NCI-H82 treated with DMSO at 0.1 percent for 48 hours (cell line): ENCODE measurements around the gene ZNF669.
"Not testable (repeated sequence)": the region's sequence is repeated elsewhere in the genome, so short reads cannot be mapped to it uniquely, and the experiment has no call there.

Source experiments
- DNase-seq: peaks from one replicate; lab custom pipeline; 2025; ENCODE audit not compliant: unreplicated experiment; lab: John Stamatoyannopoulos, UW

ZNF669 gene

DNA sequence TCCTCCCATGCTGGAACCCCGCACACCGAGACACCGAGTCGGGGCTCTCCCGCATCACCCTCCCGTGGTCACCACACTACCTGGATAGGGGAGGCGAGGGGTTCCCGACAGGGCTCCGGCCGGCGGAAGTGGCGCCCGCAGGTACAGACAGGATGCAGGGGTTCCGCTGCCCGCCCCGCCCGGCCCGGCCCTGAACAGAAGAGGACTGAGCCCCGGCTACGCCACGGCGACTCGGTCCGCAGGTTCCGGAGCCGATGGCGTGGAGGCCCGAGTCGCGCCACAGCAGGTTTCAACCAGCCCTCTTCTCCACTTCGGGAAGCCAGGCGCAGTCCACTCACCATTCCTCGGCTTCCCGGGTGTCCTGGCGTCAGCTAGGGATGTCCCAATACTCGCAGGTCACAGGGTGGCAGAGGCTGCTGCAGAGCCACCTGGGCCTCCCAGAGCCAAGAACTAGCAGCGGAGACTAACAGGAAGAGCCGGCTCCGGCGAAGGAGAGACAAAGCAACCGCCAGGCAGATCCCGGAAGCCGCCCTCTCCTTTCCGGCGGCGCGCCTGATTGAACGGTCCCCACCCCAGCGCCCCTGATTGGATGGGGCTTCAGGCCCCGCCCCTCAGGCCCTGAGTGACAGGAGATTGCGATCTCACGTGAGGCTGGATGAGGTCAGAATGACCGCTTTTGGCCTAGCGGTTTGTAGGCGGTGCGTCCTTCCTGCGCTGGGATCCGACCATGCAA is at the start of gene ZNF669:
ZNF669 (minus strand) TSS at position 498 of the 733 bp plus-strand sequence; CDS start at position 341, 157 bp downstream.
- DNase-seq: peak; percentile 87

DNA sequence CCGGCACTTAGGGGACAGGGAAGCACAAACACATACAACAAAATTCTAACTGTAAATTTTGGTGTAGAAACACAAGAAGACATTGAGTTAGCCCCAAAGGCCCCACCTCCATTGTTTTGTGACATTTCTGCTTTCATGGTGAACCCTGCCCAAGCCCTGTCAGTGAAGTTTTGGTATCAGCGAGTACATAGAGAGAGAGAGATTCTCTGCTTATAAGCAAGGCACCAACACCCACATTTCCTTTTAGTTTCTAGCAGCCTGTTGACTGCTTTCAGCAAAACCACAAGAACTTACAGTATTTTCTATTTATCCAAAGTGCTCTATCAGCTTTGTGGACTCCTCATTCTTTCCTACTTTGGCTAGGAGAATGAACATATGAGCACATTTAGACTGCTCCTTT is 43.6 kb upstream of the ZNF669 start:
- no peak for DNase-seq

DNA sequence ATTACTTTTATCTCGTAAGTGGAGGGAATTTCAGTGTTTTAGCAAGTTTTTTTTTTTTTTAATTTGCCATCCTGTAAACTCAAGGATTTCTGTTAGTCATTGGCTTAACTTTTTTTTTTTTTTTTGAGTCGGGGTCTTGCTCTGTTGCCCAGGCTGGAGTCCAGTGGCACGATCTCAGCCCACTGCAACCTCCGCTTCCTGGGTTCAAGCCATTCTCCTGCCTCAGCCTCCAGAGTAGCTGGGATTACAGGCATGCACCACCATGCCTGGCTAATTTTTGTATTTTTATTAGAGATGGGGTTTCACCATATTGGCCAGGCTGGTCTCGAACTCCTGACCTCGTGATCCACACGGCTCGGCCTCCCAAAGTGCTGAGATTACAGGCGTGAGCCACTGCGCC is 43.0 kb upstream of the ZNF669 start:
- DNase-seq: not testable (repeated sequence)

DNA sequence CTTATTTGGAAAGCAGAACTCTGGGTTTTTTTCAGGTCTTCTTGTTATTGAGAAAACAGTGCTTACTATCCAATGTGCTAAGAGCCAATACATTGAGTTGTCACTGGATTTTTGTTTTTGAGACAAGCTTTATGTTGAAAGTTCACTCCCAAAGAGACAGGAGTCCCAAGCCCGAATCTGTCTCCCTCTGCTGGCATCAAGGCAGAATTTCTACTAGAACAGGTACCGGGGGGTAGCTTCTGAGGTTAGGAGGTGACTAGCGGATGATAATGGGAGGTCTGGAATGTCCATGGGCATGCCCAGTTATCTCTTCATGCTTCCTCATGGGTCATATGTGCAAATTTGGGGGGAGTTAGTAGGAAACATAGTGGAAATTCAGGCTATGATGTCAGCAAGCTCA is 42.5 kb upstream of the ZNF669 start:
- no peak for DNase-seq

DNA sequence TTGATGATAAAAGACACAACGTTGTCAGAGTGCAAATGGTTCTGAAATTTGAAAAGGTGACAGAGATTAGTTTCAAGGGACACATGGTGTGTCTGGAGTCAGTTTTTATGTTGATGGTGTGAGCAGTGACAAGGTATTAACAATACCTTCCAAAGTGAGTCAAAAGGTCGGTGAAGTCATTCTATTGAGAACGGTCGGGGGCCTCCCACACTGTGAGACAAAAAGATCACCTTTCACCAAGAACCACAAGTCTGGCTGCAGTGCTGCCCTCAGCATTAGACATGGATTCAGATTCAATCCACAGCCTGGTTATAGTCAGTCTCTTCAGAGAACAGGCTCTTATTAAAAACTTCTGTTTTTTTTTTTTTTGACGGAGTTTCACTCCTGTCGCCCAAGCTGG is 41.1 kb upstream of the ZNF669 start:
- no peak for DNase-seq

GRCh38 chr1:247139557-247139956 is 35.4 kb upstream of the ZNF669 start:
- DNase-seq: not testable (repeated sequence)

- no peak for DNase-seq
Observed at GRCh38 chr1:247131236-247131635, 27.1 kb upstream of the ZNF669 start.

GRCh38 chr1:247127519-247128282 is 23.5 kb upstream of the ZNF669 start:
- DNase-seq: not testable (repeated sequence)

- DNase-seq: not testable (repeated sequence)
Observed at GRCh38 chr1:247126601-247127000, 22.4 kb upstream of the ZNF669 start.

- not testable (repeated sequence) for DNase-seq
Observed at GRCh38 chr1:247126166-247126565, 22.0 kb upstream of the ZNF669 start.

DNA sequence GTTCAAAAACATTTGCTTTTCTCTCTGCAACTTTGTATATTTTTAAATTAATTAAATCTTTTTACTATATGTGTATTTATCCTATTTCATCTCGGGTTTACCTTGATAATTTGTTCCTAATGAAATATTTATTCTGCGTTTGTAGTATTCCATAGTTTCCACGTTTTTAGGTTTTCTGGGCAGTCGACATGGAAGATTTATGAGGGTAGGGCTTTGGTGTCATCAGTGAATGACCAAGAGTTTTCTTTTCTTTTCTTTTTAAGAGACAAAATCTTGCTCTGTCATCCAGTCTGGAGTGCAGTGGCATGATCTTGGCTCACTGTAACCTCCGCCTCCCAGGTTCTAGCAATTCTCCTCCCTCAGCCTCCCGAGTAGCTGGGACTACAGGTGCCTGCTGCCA is 17.2 kb upstream of the ZNF669 start:
- no peak for DNase-seq

GRCh38 chr1:247120408-247120668 is 16.2 kb upstream of the ZNF669 start:
- not testable (repeated sequence) for DNase-seq

- DNase-seq: no peak
Observed at GRCh38 chr1:247119600-247120407, 15.6 kb upstream of the ZNF669 start.

DNA sequence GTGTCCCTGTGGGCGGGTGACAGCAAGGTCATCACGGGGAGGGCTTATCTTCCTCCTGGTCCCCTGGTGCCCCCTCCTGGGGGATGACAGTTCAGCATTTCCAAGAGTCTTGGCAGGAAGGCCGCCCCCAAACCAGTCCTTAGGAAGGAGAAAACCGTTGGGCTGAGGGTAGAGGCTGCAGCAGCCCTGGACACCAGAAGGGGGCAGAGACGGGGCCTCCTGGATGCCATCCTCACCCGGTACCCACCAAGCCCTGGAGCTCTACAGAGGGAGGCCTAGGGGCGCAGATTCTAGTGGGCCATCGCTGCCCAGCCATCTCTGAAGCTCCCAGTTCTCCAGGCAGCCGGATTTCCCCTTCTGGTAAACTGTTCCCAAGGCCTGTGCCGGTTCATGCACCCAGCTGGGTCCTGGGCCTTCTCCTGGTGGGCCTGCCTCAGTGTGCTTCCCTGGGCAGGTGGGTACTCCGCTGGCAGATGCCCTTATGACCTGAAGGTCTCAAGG is 14.8 kb upstream of the ZNF669 start:
- no peak for DNase-seq

DNA sequence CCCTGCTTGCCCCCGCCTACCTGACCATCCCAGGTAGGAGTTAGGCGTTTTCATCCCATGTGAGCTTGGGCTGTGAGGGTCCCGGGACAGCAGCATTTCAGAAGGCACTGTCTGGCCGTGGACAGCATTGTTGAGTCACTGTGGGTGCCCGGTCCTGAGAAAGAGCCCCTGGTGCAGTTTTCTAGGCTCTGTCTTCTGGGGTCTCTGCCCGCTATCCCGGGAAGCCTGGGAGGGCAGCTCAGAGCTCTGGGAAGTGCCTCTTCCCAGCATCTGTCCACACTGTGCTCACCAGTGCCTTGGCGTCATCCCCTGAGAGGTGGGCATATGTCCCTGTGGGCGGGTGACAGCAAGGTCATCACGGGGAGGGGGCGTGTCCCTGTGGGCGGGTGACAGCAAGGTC is 11.4 kb upstream of the ZNF669 start:
- no peak for DNase-seq

DNA sequence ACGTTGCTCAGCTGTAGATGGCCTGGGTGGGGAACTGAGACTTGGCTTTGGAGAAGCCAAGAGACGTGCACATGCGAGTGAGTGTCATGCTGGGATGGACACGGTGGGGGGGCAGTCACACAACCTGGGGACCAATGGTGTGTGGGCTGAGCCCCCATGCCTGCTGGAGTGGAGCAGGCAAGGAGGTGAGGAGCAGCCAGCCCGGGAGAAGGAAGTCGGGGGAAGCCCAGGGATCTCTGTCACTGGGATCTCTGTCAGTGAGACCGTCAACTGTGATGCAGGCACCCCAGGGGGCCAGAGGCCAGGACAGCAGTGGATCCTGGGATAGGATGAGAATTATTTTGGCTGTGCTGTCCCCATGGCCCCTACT is 11.0 kb upstream of the ZNF669 start:
- no peak for DNase-seq

DNA sequence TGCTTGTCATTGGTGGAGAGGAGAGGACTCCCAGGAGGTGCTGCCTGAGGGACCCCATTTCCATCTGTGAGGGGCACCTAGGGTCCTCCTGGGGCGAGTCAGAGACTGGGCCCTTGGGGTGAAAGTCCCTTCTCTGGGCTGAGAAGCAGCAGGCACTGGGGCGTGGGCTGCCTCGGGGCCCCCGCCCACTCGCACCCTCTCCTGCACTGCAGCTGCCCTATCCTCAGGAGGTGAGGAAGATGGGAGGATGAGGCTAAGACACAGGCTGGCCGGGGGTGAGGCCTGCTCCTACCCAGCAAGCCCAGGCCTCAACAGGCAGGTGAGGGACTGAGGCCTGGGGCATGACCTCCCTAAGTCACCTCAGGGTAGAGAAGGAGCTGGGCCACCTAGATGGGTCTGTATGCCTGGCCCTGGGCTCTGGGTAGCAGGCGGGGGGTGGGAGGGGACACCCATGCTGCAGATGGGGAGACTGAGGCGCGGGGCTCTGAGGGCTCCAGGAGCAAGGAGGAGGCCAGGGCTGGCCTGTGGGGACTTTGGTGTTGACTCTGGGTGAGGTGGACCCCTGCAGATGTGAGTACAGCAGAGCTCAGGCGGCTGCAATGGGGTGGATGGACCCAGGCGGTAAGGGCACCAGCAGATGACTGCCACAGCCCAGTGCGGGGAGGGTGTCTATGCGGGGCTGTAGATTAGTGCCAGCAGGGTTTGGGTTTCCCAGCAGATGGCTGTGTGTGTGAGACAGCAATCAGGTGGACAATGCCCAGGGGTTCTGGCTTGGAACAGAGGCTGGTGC is 10.4 kb upstream of the ZNF669 start:
- DNase-seq: no peak

- no peak for DNase-seq
Observed at GRCh38 chr1:247113733-247114271, 9.6 kb upstream of the ZNF669 start.

DNA sequence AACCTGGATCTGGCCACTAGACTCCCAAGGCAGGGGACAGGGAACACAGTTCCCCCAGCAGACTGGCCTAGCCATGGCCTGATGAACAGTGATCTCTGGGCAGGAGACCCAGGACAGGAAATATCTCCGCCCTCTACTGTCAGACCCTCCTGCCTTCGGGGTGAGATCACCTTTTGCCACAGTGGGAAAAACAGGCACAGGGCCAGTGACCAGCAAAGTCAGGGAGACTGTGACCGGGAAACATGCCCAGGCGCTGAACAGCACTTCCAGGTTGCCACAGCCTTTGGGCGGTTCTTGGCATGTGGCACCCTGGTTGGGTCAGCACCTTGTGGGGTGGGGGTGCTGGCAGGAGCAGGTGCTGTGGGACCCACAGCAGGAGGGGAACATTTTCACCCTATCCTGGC is 8.9 kb upstream of the ZNF669 start:
- no peak for DNase-seq

- DNase-seq: no peak
Observed at GRCh38 chr1:247112479-247112781, 8.3 kb upstream of the ZNF669 start.
